IMR-90 (cell line): ENCODE results near the gene FAR2. TPM values are rescaled to one million over a fixed set of nuclear protein-coding genes. Genes with fewer than 3 reads are reported as not detected.

Experiments
- ATAC-seq: fragments of 200-7000 bp; cut with Tn5 transposase; 2 replicates; pipeline ENCODE4 v1.9.1; 2020; ENCODE audit warnings: low read depth, mild to moderate bottlenecking, moderate library complexity
- BruUV-seq: library from RNA; stranded (reverse); fragments of 400-500 nt; replicated peaks from 2 replicates; lab custom pipeline; 2021; lab: Mats Ljungman, UMichigan
- CTCF ChIA-PET: fragments of 300-600 bp; formaldehyde crosslinking; extraction: SDS; loops from one replicate; lab custom pipeline; 2021; ENCODE audit warnings: antibody characterized with exemption; lab: Yijun Ruan, JAX
- POLR2A ChIA-PET: fragments of 300-600 bp; sonication (Branson Sonifier 250); formaldehyde crosslinking; loops from one replicate; lab custom pipeline; 2022; ENCODE audit warnings: antibody characterized with exemption; ENCODE audit not compliant: unreplicated experiment; lab: Charles Lee
- DNase-seq: peaks from one replicate; pipeline ENCODE4 v3.0.0; 2013
- H2AFZ ChIP-seq: replicated peaks from 2 replicates; pipeline ENCODE3; 2013; ENCODE audit warnings: low read length, mild to moderate bottlenecking; ENCODE audit not compliant: poor library complexity
- H2AK5ac ChIP-seq: 2 replicates; pipeline ENCODE4 v1.6.1; 2013; ENCODE audit warnings: low read depth, low read length, inconsistent platforms
- H2AK9ac ChIP-seq: replicated peaks from 2 replicates; pipeline ENCODE3; 2013; ENCODE audit warnings: mild to moderate bottlenecking, low read depth, low read length, moderate library complexity; ENCODE audit not compliant: poor library complexity
- H2BK120ac ChIP-seq: 2 replicates; pipeline ENCODE4 v1.6.1; 2013; ENCODE audit warnings: low read depth, low read length, inconsistent platforms
- H2BK15ac ChIP-seq: 3 replicates; pipeline ENCODE4 v1.6.1; 2013; ENCODE audit warnings: low read depth, low read length, inconsistent platforms
- H2BK20ac ChIP-seq: 2 replicates; pipeline ENCODE4 v1.6.1; 2013; ENCODE audit warnings: low read depth, mild to moderate bottlenecking, inconsistent platforms, low read length, moderate library complexity
- H2BK5ac ChIP-seq: 2 replicates; pipeline ENCODE4 v1.6.1; 2013; ENCODE audit warnings: mild to moderate bottlenecking, low read depth, low read length, inconsistent platforms; ENCODE audit not compliant: poor library complexity, severe bottlenecking
- H3K14ac ChIP-seq: replicated peaks from 2 replicates; pipeline ENCODE4 v1.6.1; 2013; ENCODE audit warnings: low read depth, low read length, inconsistent platforms
- H3K18ac ChIP-seq: 2 replicates; pipeline ENCODE4 v1.6.1; 2013; ENCODE audit warnings: low read depth, low read length, control low read depth
- H3K23ac ChIP-seq: 2 replicates; pipeline ENCODE4 v1.6.1; 2013; ENCODE audit warnings: low read depth, low read length, inconsistent platforms
- H3K27ac ChIP-seq: 2 replicates; pipeline ENCODE4 v1.5.1; 2013; ENCODE audit warnings: mild to moderate bottlenecking, control low read depth, low read length; ENCODE audit not compliant: insufficient read depth
- H3K27me3 ChIP-seq: 2 replicates; pipeline ENCODE4 v1.6.1; 2013; ENCODE audit warnings: low read length; ENCODE audit not compliant: control insufficient read depth, insufficient read depth
- H3K36me3 ChIP-seq: 2 replicates; pipeline ENCODE4 v1.6.1; 2013; ENCODE audit warnings: low read length, mixed read lengths; ENCODE audit not compliant: control insufficient read depth, insufficient read depth
- H3K4ac ChIP-seq: 2 replicates; pipeline ENCODE4 v1.6.1; 2013; ENCODE audit warnings: low read depth, low read length, inconsistent platforms
- H3K4me1 ChIP-seq: 2 replicates; pipeline ENCODE4 v1.6.1; 2013; ENCODE audit warnings: low read length, mixed read lengths; ENCODE audit not compliant: control insufficient read depth, insufficient read depth
- H3K4me2 ChIP-seq: 2 replicates; pipeline ENCODE4 v1.6.1; 2013; ENCODE audit warnings: low read depth, mild to moderate bottlenecking, control low read depth, low read length, moderate library complexity
- H3K4me3 ChIP-seq: 2 replicates; pipeline ENCODE4 v1.5.1; 2013; ENCODE audit warnings: low read depth, mild to moderate bottlenecking, control low read depth, low read length, moderate library complexity; ENCODE audit not compliant: insufficient read depth
- H3K56ac ChIP-seq: 2 replicates; pipeline ENCODE4 v1.6.1; 2013; ENCODE audit warnings: low read length, inconsistent platforms; ENCODE audit not compliant: insufficient read depth; ENCODE audit errors: extremely low read depth
- H3K79me1 ChIP-seq, 2 experiments: 2 replicates each; pipeline ENCODE4 v1.6.1; 2013; ENCODE audit warnings: low read length in 2 of 2, inconsistent platforms in 1 of 2, low read depth in 1 of 2
- H3K9ac ChIP-seq: 2 replicates; pipeline ENCODE4 v1.6.1; 2013; ENCODE audit warnings: low read depth, low read length, control low read depth
- H3K9me1 ChIP-seq: 2 replicates; pipeline ENCODE4 v1.6.1; 2013; ENCODE audit warnings: low read length, inconsistent platforms; ENCODE audit not compliant: insufficient read depth
- H3K9me3 ChIP-seq: 2 replicates; pipeline ENCODE4 v1.6.1; 2013; ENCODE audit warnings: low read length; ENCODE audit not compliant: control insufficient read depth, insufficient read depth
- H4K20me1 ChIP-seq: 2 replicates; pipeline ENCODE4 v1.6.1; 2013; ENCODE audit warnings: low read length, inconsistent platforms; ENCODE audit not compliant: insufficient read depth
- H4K5ac ChIP-seq: 2 replicates; pipeline ENCODE4 v1.6.1; 2013; ENCODE audit warnings: mild to moderate bottlenecking, low read depth, low read length, control low read depth
- H4K8ac ChIP-seq, 2 experiments: 2 replicates each; pipeline ENCODE4 v1.6.1; 2013; ENCODE audit warnings: low read depth in 2 of 2, low read length in 2 of 2, control low read depth in 1 of 2, inconsistent platforms in 1 of 2
- H4K91ac ChIP-seq: 2 replicates; pipeline ENCODE4 v1.6.1; 2013; ENCODE audit warnings: low read depth, low read length, inconsistent platforms; ENCODE audit not compliant: insufficient read depth
- BHLHE40 ChIP-seq: fragments of 150-350 bp; IDR thresholded peaks from 2 replicates; pipeline ENCODE4 v1.6.1; 2016; ENCODE audit warnings: mild to moderate bottlenecking, low read depth, low read length
- CEBPB ChIP-seq: IDR thresholded peaks from 2 replicates; pipeline ENCODE4 v1.6.1; 2012; ENCODE audit warnings: low read depth, low read length, improper control_type of control experiment
- CHD1 ChIP-seq: IDR thresholded peaks from 2 replicates; pipeline ENCODE4 v1.6.1; 2012; ENCODE audit warnings: low read depth, low read length, improper control_type of control experiment
- CTCF ChIP-seq: conservative IDR thresholded peaks from 2 replicates; pipeline ENCODE4 v1.5.1; 2012; ENCODE audit warnings: mild to moderate bottlenecking, low read depth, low read length, improper control_type of control experiment
- ELK1 ChIP-seq: fragments of 150-350 bp; IDR thresholded peaks from 2 replicates; pipeline ENCODE4 v1.6.1; 2016; ENCODE audit warnings: low read depth, mild to moderate bottlenecking, low read length, moderate library complexity, borderline replicate concordance
- FOS ChIP-seq: fragments of 150-350 bp; IDR thresholded peaks from 2 replicates; pipeline ENCODE4 v1.6.1; 2016; ENCODE audit warnings: low read depth, low read length
- MAFK ChIP-seq: IDR thresholded peaks from 2 replicates; pipeline ENCODE4 v1.6.1; 2012; ENCODE audit warnings: low read depth, low read length, improper control_type of control experiment
- MAZ ChIP-seq: IDR thresholded peaks from 2 replicates; pipeline ENCODE4 v1.6.1; 2012; ENCODE audit warnings: low read depth, mild to moderate bottlenecking, low read length, improper control_type of control experiment, moderate library complexity, borderline replicate concordance
- MXI1 ChIP-seq: IDR thresholded peaks from 2 replicates; pipeline ENCODE4 v1.6.1; 2012; ENCODE audit warnings: low read depth, mild to moderate bottlenecking, low read length, moderate library complexity, borderline replicate concordance
- NFE2L2 ChIP-seq: fragments of 150-350 bp; IDR thresholded peaks from 2 replicates; pipeline ENCODE4 v1.6.1; 2016; ENCODE audit warnings: low read depth, mild to moderate bottlenecking, low read length
- POLR2A ChIP-seq: IDR thresholded peaks from 2 replicates; pipeline ENCODE4 v1.6.1; 2012; ENCODE audit warnings: mild to moderate bottlenecking, low read depth, low read length
- RAD21 ChIP-seq: IDR thresholded peaks from 2 replicates; pipeline ENCODE4 v1.6.1; 2012; ENCODE audit warnings: low read length, improper control_type of control experiment
- RCOR1 ChIP-seq: IDR thresholded peaks from 2 replicates; pipeline ENCODE4 v1.6.1; 2012; ENCODE audit warnings: mild to moderate bottlenecking, low read length, improper control_type of control experiment; ENCODE audit not compliant: insufficient replicate concordance
- RFX5 ChIP-seq: IDR thresholded peaks from 2 replicates; pipeline ENCODE4 v1.8.0; 2012; ENCODE audit warnings: low read depth, mild to moderate bottlenecking, low read length, moderate library complexity
- SMC3 ChIP-seq: fragments of 150-350 bp; IDR thresholded peaks from 2 replicates; pipeline ENCODE4 v1.6.1; 2016; ENCODE audit warnings: low read depth, mild to moderate bottlenecking, antibody characterized with exemption, low read length, moderate library complexity
- USF2 ChIP-seq: fragments of 150-350 bp; IDR thresholded peaks from 2 replicates; pipeline ENCODE4 v1.6.1; 2017; ENCODE audit warnings: mild to moderate bottlenecking, antibody characterized with exemption, low read length, low read depth
- WGBS, 2 experiments: methylation state at CpG; one replicate each; pipeline versions ENCODE4 v1.1.5 to v1.1.7; 2013; ENCODE audit warnings: missing lambda C conversion rate in 2 of 2; ENCODE audit not compliant: insufficient read length in 1 of 2; ENCODE audit errors: extremely low coverage in 2 of 2; 5-methylcytosine and 5-hydroxymethylcytosine counted together
- dilution Hi-C: fragments of 300-500 bp; cut with HindIII; formaldehyde crosslinking; loops from one replicate; pipeline ENCODE4 v1.14.3; 2018; ENCODE audit warnings: low sequenced_read_pairs; ENCODE audit not compliant: unreplicated experiment
- in situ Hi-C: fragments of 300-500 bp; cut with MboI; formaldehyde crosslinking; loops from 3 replicates; pipeline ENCODE4 v1.14.3; 2019; ENCODE audit warnings: low sequenced_read_pairs, inconsistent platforms, mixed read lengths
- intact Hi-C: fragments of 100-400 bp; cut with micrococcal nuclease; formaldehyde crosslinking; loops from 2 replicates; pipeline ENCODE4 v1.10.0; 2022
- polyA plus RNA-seq, 3 experiments: library from polyadenylated mRNA; depleted of rRNA; stranded (reverse); fragments of >200 nt; gene quantifications; 2 replicates each; pipeline ENCODE4 v1.2.3, GENCODE V29; 2012; ENCODE audit warnings: low replicate concordance in 1 of 3
- total RNA-seq: library from RNA; depleted of rRNA; stranded (reverse); fragments of >200 nt; gene quantifications from 2 replicates; pipeline ENCODE4 v1.2.3, GENCODE V29; 2012

FAR2 gene
- total and polyA plus RNA-seq, 2 of the 4 experiments (the other 2 are of a cell fraction) = 1.1 to 2.0 TPM

GRCh38 chr12:29102741-29103140 is 46.3 kb upstream of the FAR2 start:
- Histone ChIP-seq H2BK20ac (no peak overlapping the region), H4K5ac (no peak overlapping the region), H3K27me3 (no peaks in the 10 kb centered on the region), H4K91ac (no peak overlapping the region), H4K20me1 (no peaks in the 10 kb centered on the region), H2AFZ (no peak overlapping the region), H4K8ac (no peak overlapping the region), H3K9ac (no peak overlapping the region), H2BK5ac (no peak overlapping the region), H2AK9ac (no peak overlapping the region), H3K18ac (no peak overlapping the region), H3K4me2 (no peak overlapping the region), H3K9me1 (no peaks in the 10 kb centered on the region), H3K56ac (no peak overlapping the region), H3K79me1 (no peaks in the 10 kb centered on the region), H2BK15ac (no peak overlapping the region), H3K23ac (no peak overlapping the region), H3K4me1 (no peaks in the 10 kb centered on the region), H3K4me3 (no peak overlapping the region), H3K9me3 (peaks cover 2% of the 10 kb centered on the region), H3K27ac (no peak overlapping the region), H3K14ac (no peak overlapping the region), H2BK120ac (no peak overlapping the region), H3K4ac (no peak overlapping the region), H3K36me3 (no peaks in the 10 kb centered on the region), H2AK5ac (no peak overlapping the region)
- ATAC-seq (no peak), DNase-seq (no peak)
- POLR2A ChIA-PET = no interaction called here
- no CpG with 5 or more reads among the region's 2 CpGs for WGBS, 2 experiments
- in situ Hi-C loops = no loop called here
- CTCF ChIA-PET = no interaction called here
- dilution Hi-C loops = no loop called here
- no TSS peak for BruUV-seq
- TF ChIP-seq ELK1 (no peak), RFX5 (no peak), RCOR1 (no peak), BHLHE40 (no peak), MAZ (no peak), NFE2L2 (no peak), CTCF (no peak), USF2 (no peak), MAFK (no peak), SMC3 (no peak), CHD1 (no peak), FOS (no peak), RAD21 (no peak), MXI1 (no peak), POLR2A (no peak), CEBPB (no peak)
- intact Hi-C loops = no loop called here
